GM19035 (cell line): Measurements from ENCODE around the gene TMEM30B.
"Not testable (repeated sequence)": the region's sequence is repeated elsewhere in the genome, so short reads cannot be mapped to it uniquely, and the experiment has no call there.

Experiments used
- ATAC-seq: cut with Tn5 transposase; IDR thresholded peaks from one replicate; pipeline ENCODE4 v1.9.1; 2021; ENCODE audit not compliant: unreplicated experiment

TMEM30B gene

GRCh38 chr14:61266891-61267740, 14.0 kb downstream of the TMEM30B start:
- no peak for ATAC-seq

- ATAC-seq, result no peak
Observed at GRCh38 chr14:61266436-61266835, 14.7 kb downstream of the TMEM30B start.

GRCh38 chr14:61264651-61265050, 16.5 kb downstream of the TMEM30B start:
- no peak for ATAC-seq

- no peak for ATAC-seq
Observed at GRCh38 chr14:61264010-61264571, 17.0 kb downstream of the TMEM30B start.

- no peak for ATAC-seq
Observed at GRCh38 chr14:61262082-61262481, 19.1 kb downstream of the TMEM30B start.

GRCh38 chr14:61260939-61261776, 20.0 kb downstream of the TMEM30B start:
- no peak for ATAC-seq

- no peak for ATAC-seq
Observed at GRCh38 chr14:61258985-61259384, 22.2 kb downstream of the TMEM30B start.

GRCh38 chr14:61257469-61258057, 23.6 kb downstream of the TMEM30B start:
- ATAC-seq, result no peak

GRCh38 chr14:61256826-61257468, 24.2 kb downstream of the TMEM30B start:
- no peak for ATAC-seq

GRCh38 chr14:61255968-61256367, 25.2 kb downstream of the TMEM30B start:
- no peak for ATAC-seq

GRCh38 chr14:61254808-61255526, 26.2 kb downstream of the TMEM30B start:
- no peak for ATAC-seq

GRCh38 chr14:61253064-61253738, 27.9 kb downstream of the TMEM30B start:
- no peak for ATAC-seq

GRCh38 chr14:61252369-61253063, 28.6 kb downstream of the TMEM30B start:
- ATAC-seq, result peak; percentile 90

GRCh38 chr14:61250063-61250462, 31.1 kb downstream of the TMEM30B start:
- no peak for ATAC-seq

- no peak for ATAC-seq
Observed at GRCh38 chr14:61247935-61248334, 33.2 kb downstream of the TMEM30B start.

GRCh38 chr14:61246721-61247120, 34.4 kb downstream of the TMEM30B start:
- no peak for ATAC-seq

- ATAC-seq, result no peak
Observed at GRCh38 chr14:61244009-61244408, 37.1 kb downstream of the TMEM30B start.

GRCh38 chr14:61240206-61240605, 40.9 kb downstream of the TMEM30B start:
- ATAC-seq, result no peak

- ATAC-seq, result not testable (repeated sequence)
Observed at GRCh38 chr14:61239285-61239684, 41.9 kb downstream of the TMEM30B start.
